Tracheal epithelial cell (primary cell): ENCODE data around the gene TANGO6. TPM values are rescaled to one million over a fixed set of nuclear protein-coding genes. Genes with fewer than 3 reads are reported as not detected.

Source experiments
- total RNA-seq: library from RNA; depleted of rRNA; stranded (reverse); fragments of >200 nt; gene quantifications from 2 replicates; pipeline ENCODE4 v1.2.1, GENCODE V29; 2014

The TANGO6 gene
- 11.7 and 14.2 TPM in 2 replicates for total RNA-seq

DNA sequence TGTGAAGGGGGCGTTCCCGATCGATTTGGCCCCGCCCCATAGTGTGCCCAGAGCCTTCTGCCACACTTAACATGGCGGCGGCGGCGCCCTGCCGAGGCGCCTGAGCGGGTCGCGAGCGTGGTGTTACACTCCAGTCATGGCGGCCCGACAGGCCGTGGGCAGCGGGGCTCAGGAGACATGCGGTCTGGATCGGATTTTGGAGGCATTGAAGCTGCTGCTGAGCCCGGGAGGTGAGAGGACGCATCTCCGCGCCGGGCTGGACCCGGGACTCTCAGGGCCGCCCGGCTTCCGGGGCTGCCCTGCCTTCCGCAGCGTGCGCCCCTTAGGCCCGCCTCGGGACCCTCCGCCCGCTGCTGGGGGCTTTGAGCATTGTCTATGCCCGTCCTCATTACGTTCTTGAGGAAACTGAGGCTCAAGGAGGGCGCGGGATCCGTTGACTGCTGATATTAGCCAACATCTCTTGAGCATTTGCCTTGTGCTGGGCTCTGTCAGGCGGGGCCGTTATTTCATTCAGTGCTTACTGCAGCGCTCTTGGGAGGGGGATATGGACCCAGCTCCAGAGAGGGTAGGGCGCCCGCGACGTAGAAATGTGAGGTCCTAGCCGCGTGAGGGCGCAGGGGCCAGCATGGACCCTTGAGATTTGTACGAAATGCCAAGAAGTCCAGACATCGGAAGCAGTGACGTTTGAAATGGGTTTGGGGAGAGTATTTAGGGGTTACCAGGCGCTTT is at the start of gene TANGO6:
TANGO6 (plus strand) TSS at position 50 of the 729 bp plus-strand sequence; CDS start at position 137, 87 bp downstream.

DNA sequence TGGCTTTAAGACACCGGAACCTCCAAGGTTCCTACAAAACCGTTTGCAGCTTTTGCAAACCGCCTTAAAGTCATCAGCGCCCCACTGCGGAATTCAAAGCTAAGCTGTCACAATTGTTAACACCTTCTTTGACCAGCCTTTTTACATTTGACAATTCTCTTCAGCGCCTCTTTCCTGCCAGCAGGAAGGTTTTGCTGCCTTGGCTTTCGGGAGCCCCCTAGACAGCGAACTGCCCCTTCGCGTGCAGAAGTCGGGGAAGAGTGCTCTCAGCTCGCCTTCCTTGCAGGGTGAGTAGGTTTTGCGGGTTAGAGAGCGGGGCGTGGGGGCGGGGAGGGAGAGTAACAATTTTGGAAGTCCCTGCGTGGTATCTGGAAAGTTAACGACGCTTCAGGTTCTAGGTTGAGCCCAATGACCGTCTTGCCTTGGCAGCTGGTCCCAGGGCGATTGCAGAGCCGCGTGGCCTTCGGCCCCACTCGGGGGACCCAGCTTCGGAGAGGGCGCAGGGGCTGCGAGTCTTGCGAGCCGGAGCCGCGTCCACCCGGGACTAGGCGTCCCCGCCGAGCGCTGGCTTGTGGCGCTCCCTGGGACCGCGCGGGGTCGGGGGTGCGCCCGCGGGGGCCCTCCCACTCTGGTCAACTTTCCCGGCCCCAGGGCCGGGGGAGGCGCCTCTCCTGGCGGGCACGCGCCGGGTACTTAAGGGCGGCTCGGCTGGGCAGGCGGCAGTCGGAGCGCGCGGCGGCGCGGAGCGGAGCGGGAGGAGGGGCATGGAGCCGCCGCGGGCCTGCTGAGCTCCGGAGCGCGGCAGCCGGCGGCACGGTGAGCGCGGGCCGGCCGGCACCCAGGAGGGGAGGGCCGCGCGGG is 262.4 kb downstream of the TANGO6 start, which contains the start of gene HAS3:
HAS3 (plus strand) TSS at position 153 of the 861 bp plus-strand sequence. CDS start 3,743 bp downstream, outside the sequence.

DNA sequence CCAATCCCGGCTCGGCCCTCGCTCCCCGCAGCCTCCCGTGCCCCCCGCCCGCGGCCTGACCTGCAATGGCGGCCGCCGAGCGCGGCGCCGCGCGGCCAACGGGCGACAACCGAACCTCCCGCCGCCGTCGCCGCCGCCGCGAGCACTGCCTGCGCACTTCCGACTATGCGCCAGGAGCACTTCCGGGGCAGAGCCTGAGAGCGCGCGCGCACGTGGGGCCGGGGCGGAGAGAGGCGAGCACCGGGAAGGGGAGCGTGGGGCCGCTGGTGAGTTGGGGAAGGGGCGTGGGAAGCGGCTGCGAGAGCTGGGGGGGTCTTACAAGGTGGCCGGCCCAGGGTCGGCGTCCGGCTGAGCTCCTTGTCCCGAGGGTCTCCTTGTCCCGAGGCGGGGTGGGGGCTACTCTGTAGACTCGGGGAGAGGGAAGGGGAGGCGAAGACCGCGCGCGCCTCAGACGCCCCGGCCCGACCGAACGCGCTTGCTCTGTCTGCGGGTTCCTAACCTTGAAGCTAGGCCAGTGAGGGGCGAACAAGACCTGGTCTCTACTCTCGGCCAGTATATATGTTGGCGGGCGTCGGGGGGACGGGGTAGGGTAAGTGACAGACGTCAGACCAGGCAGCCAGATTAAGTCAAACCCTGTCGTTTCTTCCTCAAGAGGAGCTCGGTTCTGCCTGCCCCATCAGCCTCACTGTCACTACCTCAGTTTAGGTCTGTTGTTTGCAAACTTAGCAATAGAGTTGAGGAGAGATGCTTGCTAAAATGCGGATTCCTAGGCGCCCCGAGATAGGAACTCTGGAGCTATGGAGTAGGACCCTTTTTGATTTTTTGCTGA is 289.3 kb downstream of the TANGO6 start, which contains the start of the genes CHTF8 and UTP4:
CHTF8 (minus strand) TSS at position 165 of the 829 bp plus-strand sequence. CDS start 11,130 bp downstream, outside the sequence.
UTP4 (plus strand) TSS at position 226 of the 829 bp plus-strand sequence. CDS start 811 bp downstream, outside the sequence.

Other genes starting within 250 kb of the TANGO6 start
- 536 and 1,334 TPM in 2 replicates for gene CDH3, start 198.2 kb upstream of the TANGO6 start, total RNA-seq
- gene CDH1, start 106.2 kb upstream of the TANGO6 start, total RNA-seq: 214 and 251 TPM in 2 replicates